ENCODE results near the gene NEGR1.

NEGR1 gene

DNA sequence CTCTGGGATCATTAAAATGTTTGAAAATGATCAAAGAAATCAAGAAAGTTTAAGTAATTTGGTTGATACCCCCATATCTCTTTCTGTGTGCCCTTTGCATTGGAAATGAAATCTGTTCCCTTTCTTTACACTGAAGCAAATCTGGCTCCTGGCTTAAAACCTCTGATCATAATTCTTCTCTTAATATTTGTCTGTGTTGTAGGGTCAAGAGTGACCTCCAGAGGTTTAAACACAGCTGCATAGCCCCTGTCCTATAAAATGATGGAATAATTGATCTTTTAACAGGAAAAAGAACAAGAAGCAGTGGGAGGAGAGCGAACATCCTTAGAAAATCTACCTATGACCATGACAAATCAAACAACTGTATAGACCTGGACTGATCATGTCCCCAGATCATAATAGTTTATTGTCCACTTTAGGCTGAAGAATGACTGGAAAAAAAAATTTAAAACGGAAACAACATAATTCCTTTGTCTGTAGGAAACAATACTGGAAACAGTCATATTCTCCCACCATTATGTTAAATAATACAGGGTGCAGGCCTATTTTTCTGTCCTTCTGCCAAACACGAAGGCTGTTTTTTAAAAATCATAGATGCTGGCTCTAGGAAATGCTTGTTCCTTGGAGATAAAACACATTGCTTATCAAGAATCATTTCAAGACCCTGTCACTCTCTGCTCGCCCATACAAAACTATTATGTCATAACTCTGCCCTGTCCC lies 184.3 kb downstream of the NEGR1 start:
- TF ChIP-seq, protein P1, sequence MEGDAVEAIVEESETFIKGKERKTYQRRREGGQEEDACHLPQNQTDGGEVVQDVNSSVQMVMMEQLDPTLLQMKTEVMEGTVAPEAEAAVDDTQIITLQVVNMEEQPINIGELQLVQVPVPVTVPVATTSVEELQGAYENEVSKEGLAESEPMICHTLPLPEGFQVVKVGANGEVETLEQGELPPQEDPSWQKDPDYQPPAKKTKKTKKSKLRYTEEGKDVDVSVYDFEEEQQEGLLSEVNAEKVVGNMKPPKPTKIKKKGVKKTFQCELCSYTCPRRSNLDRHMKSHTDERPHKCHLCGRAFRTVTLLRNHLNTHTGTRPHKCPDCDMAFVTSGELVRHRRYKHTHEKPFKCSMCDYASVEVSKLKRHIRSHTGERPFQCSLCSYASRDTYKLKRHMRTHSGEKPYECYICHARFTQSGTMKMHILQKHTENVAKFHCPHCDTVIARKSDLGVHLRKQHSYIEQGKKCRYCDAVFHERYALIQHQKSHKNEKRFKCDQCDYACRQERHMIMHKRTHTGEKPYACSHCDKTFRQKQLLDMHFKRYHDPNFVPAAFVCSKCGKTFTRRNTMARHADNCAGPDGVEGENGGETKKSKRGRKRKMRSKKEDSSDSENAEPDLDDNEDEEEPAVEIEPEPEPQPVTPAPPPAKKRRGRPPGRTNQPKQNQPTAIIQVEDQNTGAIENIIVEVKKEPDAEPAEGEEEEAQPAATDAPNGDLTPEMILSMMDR (IDR thresholded peaks at IDR 0.05; ENCODE audit: control insufficient read depth, extremely low read depth, insufficient read depth) = no peak
- no peak for DNase-seq (ENCODE audit: low read depth)
- H3K4me3 ChIP-seq (ENCODE audit: low read depth, low read length) = no peak overlapping the region

DNA sequence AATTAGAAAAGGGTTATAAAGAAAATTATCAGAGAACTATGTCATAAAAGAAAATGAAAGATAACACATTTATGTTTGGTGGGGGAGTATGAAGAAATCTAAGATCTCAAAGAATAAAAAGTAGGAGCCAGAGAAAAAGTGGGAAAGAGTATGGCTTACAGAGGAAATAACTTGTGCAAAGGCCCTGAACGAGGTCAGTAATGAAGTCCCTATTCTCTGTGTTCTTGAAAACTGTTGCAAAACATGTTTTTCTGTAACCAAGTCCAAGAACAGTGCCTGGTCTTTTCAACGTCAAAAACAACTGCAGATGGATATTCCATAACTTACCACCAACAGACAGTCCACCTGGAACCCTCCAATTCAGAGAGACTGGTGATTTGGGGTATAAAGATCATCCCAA lies 188.1 kb downstream of the NEGR1 start:
- no peak for DNase-seq (ENCODE audit: low read depth)
- no peak overlapping the region for H3K4me3 ChIP-seq (ENCODE audit: low read depth, low read length)
- TF ChIP-seq, protein P1 (IDR thresholded peaks at IDR 0.05; ENCODE audit: control insufficient read depth, extremely low read depth, insufficient read depth) = no peak

DNA sequence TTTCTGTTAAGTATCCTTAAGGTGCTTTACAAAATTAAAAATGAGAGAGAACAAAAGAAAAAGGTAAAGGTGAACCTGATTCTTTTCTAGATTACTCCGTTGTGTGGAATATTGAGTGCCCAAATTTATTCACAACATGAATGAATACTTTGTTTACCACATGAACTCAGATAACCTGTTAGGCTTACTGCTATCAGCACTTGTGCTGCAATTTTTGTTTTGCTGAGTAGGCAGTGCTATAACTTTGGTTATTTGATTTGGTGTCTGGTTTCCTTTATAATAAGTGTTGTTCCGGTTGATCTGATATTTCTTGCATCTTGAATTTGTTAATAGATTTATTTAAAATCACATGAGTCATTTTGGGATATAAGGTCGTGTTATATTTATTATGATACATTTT lies 195.9 kb downstream of the NEGR1 start:
- no peak for DNase-seq (ENCODE audit: low read depth)
- TF ChIP-seq, protein P1 (IDR thresholded peaks at IDR 0.05; ENCODE audit: control insufficient read depth, extremely low read depth, insufficient read depth) = no peak
- H3K4me3 ChIP-seq (ENCODE audit: low read depth, low read length) = no peak overlapping the region

DNA sequence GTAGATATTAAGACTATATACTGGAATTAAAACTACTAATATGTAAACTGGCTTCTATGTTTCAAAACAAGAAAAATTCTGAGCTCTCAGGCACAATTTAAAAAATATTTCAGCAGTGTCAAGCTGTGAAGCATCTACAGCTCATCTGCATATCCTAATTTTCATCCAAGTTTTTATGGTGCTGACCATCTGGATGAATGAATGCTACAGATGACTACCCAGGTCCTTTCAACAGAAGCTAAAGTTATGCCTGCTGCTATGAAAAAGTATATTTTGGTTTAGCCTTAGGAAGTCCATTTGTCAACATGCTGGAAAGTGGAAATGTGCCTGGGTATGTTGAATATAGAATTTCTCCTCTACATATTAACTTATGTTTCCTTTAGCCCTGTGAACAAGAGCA lies 206.9 kb downstream of the NEGR1 start:
- TF ChIP-seq, protein P1 (IDR thresholded peaks at IDR 0.05; ENCODE audit: control insufficient read depth, extremely low read depth, insufficient read depth) = no peak
- no peak for DNase-seq (ENCODE audit: low read depth)
- H3K4me3 ChIP-seq (ENCODE audit: low read depth, low read length) = no peak overlapping the region

DNA sequence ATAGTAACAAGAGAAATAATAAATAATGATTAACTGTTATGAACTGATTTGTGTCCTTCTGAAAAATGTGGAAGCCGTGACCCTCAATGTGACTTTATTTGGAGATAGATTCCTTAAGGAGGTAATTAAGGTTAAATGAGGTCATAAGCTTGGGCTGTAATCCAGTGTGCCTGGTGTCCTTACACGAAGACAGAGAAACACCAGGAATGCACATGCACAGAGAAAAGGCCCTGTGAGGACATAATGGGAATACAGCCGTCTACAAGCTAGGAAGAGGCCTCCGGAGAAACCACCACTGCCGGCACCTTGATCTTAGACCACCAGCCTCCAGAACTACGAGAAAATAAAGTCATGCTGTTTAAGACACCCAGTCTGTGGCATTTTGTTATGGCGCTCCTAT lies 215.9 kb downstream of the NEGR1 start:
- DNase-seq (ENCODE audit: low read depth) = no peak
- TF ChIP-seq, protein P1 (IDR thresholded peaks at IDR 0.05; ENCODE audit: control insufficient read depth, extremely low read depth, insufficient read depth) = no peak
- no peak overlapping the region for H3K4me3 ChIP-seq (ENCODE audit: low read depth, low read length)

DNA sequence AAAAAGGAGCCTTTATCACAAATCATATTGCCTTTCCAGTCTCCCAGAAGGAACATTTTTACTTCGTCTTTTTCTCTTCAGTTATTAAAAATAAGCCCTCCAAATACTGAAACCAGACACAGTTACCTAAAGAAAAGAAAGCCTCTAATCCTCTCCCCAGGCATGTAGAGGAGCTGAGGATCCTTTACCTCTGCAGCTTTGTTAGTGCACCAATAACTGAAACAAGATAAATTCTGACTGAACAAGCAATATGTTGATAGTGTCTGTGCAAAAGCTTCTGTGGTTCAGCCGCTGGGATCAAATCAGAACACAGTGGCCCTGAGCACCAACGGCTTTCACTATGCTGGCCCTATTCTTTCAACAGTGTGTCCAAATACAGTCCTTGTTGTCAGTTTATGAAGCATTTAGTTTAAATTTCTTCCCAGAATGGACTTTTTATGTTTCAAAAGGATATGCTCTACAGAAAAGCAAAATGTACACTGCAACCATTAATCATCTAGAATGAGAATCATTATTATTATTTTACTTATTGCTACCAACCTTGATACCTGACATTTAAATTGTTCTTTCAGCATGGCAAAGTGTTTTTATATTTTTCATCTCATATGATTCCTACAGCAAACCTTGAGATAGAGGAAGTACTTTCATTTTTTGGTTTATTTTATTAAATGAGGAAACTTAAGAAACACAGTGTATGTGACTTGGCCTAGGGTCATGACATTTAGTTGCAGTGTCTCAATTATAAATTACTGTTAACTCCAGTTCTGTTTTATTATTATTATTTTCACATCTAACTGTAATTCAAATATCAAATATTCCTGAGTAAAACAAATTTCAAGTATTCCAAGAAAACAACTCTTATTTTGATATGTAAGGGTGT lies 217.9 kb downstream of the NEGR1 start:
- no peak overlapping the region for H3K4me3 ChIP-seq (ENCODE audit: low read depth, low read length)
- DNase-seq (ENCODE audit: low read depth) = no peak
- TF ChIP-seq, protein P1 (IDR thresholded peaks at IDR 0.05; ENCODE audit: control insufficient read depth, extremely low read depth, insufficient read depth) = no peak

Measured in LNCaP clone FGC (cell line).